IMR-90 (cell line): ENCODE data around the gene ATG9A. TPM values are rescaled to one million over a fixed set of nuclear protein-coding genes. Genes with fewer than 3 reads are reported as not detected.

ENCODE experiments used
- ATAC-seq: fragments of 200-7000 bp; cut with Tn5 transposase; 2 replicates; pipeline ENCODE4 v1.9.1; 2020; ENCODE audit warnings: low read depth, mild to moderate bottlenecking, moderate library complexity
- BruUV-seq: library from RNA; stranded (reverse); fragments of 400-500 nt; replicated peaks from 2 replicates; lab custom pipeline; 2021; lab: Mats Ljungman, UMichigan
- CTCF ChIA-PET: fragments of 300-600 bp; formaldehyde crosslinking; extraction: SDS; loops from one replicate; lab custom pipeline; 2021; ENCODE audit warnings: antibody characterized with exemption; lab: Yijun Ruan, JAX
- POLR2A ChIA-PET: fragments of 300-600 bp; sonication (Branson Sonifier 250); formaldehyde crosslinking; loops from one replicate; lab custom pipeline; 2022; ENCODE audit warnings: antibody characterized with exemption; ENCODE audit not compliant: unreplicated experiment; lab: Charles Lee
- DNase-seq: peaks from one replicate; pipeline ENCODE4 v3.0.0; 2013
- H2AFZ ChIP-seq: replicated peaks from 2 replicates; pipeline ENCODE3; 2013; ENCODE audit warnings: low read length, mild to moderate bottlenecking; ENCODE audit not compliant: poor library complexity
- H2AK5ac ChIP-seq: 2 replicates; pipeline ENCODE4 v1.6.1; 2013; ENCODE audit warnings: low read depth, low read length, inconsistent platforms
- H2AK9ac ChIP-seq: replicated peaks from 2 replicates; pipeline ENCODE3; 2013; ENCODE audit warnings: mild to moderate bottlenecking, low read depth, low read length, moderate library complexity; ENCODE audit not compliant: poor library complexity
- H2BK120ac ChIP-seq: 2 replicates; pipeline ENCODE4 v1.6.1; 2013; ENCODE audit warnings: low read depth, low read length, inconsistent platforms
- H2BK15ac ChIP-seq: 3 replicates; pipeline ENCODE4 v1.6.1; 2013; ENCODE audit warnings: low read depth, low read length, inconsistent platforms
- H2BK20ac ChIP-seq: 2 replicates; pipeline ENCODE4 v1.6.1; 2013; ENCODE audit warnings: low read depth, mild to moderate bottlenecking, inconsistent platforms, low read length, moderate library complexity
- H2BK5ac ChIP-seq: 2 replicates; pipeline ENCODE4 v1.6.1; 2013; ENCODE audit warnings: mild to moderate bottlenecking, low read depth, low read length, inconsistent platforms; ENCODE audit not compliant: poor library complexity, severe bottlenecking
- H3K14ac ChIP-seq: replicated peaks from 2 replicates; pipeline ENCODE4 v1.6.1; 2013; ENCODE audit warnings: low read depth, low read length, inconsistent platforms
- H3K18ac ChIP-seq: 2 replicates; pipeline ENCODE4 v1.6.1; 2013; ENCODE audit warnings: low read depth, low read length, control low read depth
- H3K23ac ChIP-seq: 2 replicates; pipeline ENCODE4 v1.6.1; 2013; ENCODE audit warnings: low read depth, low read length, inconsistent platforms
- H3K27ac ChIP-seq: 2 replicates; pipeline ENCODE4 v1.5.1; 2013; ENCODE audit warnings: mild to moderate bottlenecking, control low read depth, low read length; ENCODE audit not compliant: insufficient read depth
- H3K27me3 ChIP-seq: 2 replicates; pipeline ENCODE4 v1.6.1; 2013; ENCODE audit warnings: low read length; ENCODE audit not compliant: control insufficient read depth, insufficient read depth
- H3K36me3 ChIP-seq: 2 replicates; pipeline ENCODE4 v1.6.1; 2013; ENCODE audit warnings: low read length, mixed read lengths; ENCODE audit not compliant: control insufficient read depth, insufficient read depth
- H3K4ac ChIP-seq: 2 replicates; pipeline ENCODE4 v1.6.1; 2013; ENCODE audit warnings: low read depth, low read length, inconsistent platforms
- H3K4me1 ChIP-seq: 2 replicates; pipeline ENCODE4 v1.6.1; 2013; ENCODE audit warnings: low read length, mixed read lengths; ENCODE audit not compliant: control insufficient read depth, insufficient read depth
- H3K4me2 ChIP-seq: 2 replicates; pipeline ENCODE4 v1.6.1; 2013; ENCODE audit warnings: low read depth, mild to moderate bottlenecking, control low read depth, low read length, moderate library complexity
- H3K4me3 ChIP-seq: 2 replicates; pipeline ENCODE4 v1.5.1; 2013; ENCODE audit warnings: low read depth, mild to moderate bottlenecking, control low read depth, low read length, moderate library complexity; ENCODE audit not compliant: insufficient read depth
- H3K56ac ChIP-seq: 2 replicates; pipeline ENCODE4 v1.6.1; 2013; ENCODE audit warnings: low read length, inconsistent platforms; ENCODE audit not compliant: insufficient read depth; ENCODE audit errors: extremely low read depth
- H3K79me1 ChIP-seq, 2 experiments: 2 replicates each; pipeline ENCODE4 v1.6.1; 2013; ENCODE audit warnings: low read length in 2 of 2, inconsistent platforms in 1 of 2, low read depth in 1 of 2
- H3K9ac ChIP-seq: 2 replicates; pipeline ENCODE4 v1.6.1; 2013; ENCODE audit warnings: low read depth, low read length, control low read depth
- H3K9me1 ChIP-seq: 2 replicates; pipeline ENCODE4 v1.6.1; 2013; ENCODE audit warnings: low read length, inconsistent platforms; ENCODE audit not compliant: insufficient read depth
- H3K9me3 ChIP-seq: 2 replicates; pipeline ENCODE4 v1.6.1; 2013; ENCODE audit warnings: low read length; ENCODE audit not compliant: control insufficient read depth, insufficient read depth
- H4K20me1 ChIP-seq: 2 replicates; pipeline ENCODE4 v1.6.1; 2013; ENCODE audit warnings: low read length, inconsistent platforms; ENCODE audit not compliant: insufficient read depth
- H4K5ac ChIP-seq: 2 replicates; pipeline ENCODE4 v1.6.1; 2013; ENCODE audit warnings: mild to moderate bottlenecking, low read depth, low read length, control low read depth
- H4K8ac ChIP-seq, 2 experiments: 2 replicates each; pipeline ENCODE4 v1.6.1; 2013; ENCODE audit warnings: low read depth in 2 of 2, low read length in 2 of 2, control low read depth in 1 of 2, inconsistent platforms in 1 of 2
- H4K91ac ChIP-seq: 2 replicates; pipeline ENCODE4 v1.6.1; 2013; ENCODE audit warnings: low read depth, low read length, inconsistent platforms; ENCODE audit not compliant: insufficient read depth
- BHLHE40 ChIP-seq: fragments of 150-350 bp; IDR thresholded peaks from 2 replicates; pipeline ENCODE4 v1.6.1; 2016; ENCODE audit warnings: mild to moderate bottlenecking, low read depth, low read length
- FOS ChIP-seq: fragments of 150-350 bp; IDR thresholded peaks from 2 replicates; pipeline ENCODE4 v1.6.1; 2016; ENCODE audit warnings: low read depth, low read length
- MAFK ChIP-seq: IDR thresholded peaks from 2 replicates; pipeline ENCODE4 v1.6.1; 2012; ENCODE audit warnings: low read depth, low read length, improper control_type of control experiment
- MXI1 ChIP-seq: IDR thresholded peaks from 2 replicates; pipeline ENCODE4 v1.6.1; 2012; ENCODE audit warnings: low read depth, mild to moderate bottlenecking, low read length, moderate library complexity, borderline replicate concordance
- NFE2L2 ChIP-seq: fragments of 150-350 bp; IDR thresholded peaks from 2 replicates; pipeline ENCODE4 v1.6.1; 2016; ENCODE audit warnings: low read depth, mild to moderate bottlenecking, low read length
- POLR2A ChIP-seq: IDR thresholded peaks from 2 replicates; pipeline ENCODE4 v1.6.1; 2012; ENCODE audit warnings: mild to moderate bottlenecking, low read depth, low read length
- RAD21 ChIP-seq: IDR thresholded peaks from 2 replicates; pipeline ENCODE4 v1.6.1; 2012; ENCODE audit warnings: low read length, improper control_type of control experiment
- RFX5 ChIP-seq: IDR thresholded peaks from 2 replicates; pipeline ENCODE4 v1.8.0; 2012; ENCODE audit warnings: low read depth, mild to moderate bottlenecking, low read length, moderate library complexity
- WGBS, 2 experiments: methylation state at CpG; one replicate each; pipeline versions ENCODE4 v1.1.5 to v1.1.7; 2013; ENCODE audit warnings: missing lambda C conversion rate in 2 of 2; ENCODE audit not compliant: insufficient read length in 1 of 2; ENCODE audit errors: extremely low coverage in 2 of 2; 5-methylcytosine and 5-hydroxymethylcytosine counted together
- dilution Hi-C: fragments of 300-500 bp; cut with HindIII; formaldehyde crosslinking; loops from one replicate; pipeline ENCODE4 v1.14.3; 2018; ENCODE audit warnings: low sequenced_read_pairs; ENCODE audit not compliant: unreplicated experiment
- in situ Hi-C: fragments of 300-500 bp; cut with MboI; formaldehyde crosslinking; loops from 3 replicates; pipeline ENCODE4 v1.14.3; 2019; ENCODE audit warnings: low sequenced_read_pairs, inconsistent platforms, mixed read lengths
- intact Hi-C: fragments of 100-400 bp; cut with micrococcal nuclease; formaldehyde crosslinking; loops from 2 replicates; pipeline ENCODE4 v1.10.0; 2022
- polyA plus RNA-seq, 3 experiments: library from polyadenylated mRNA; depleted of rRNA; stranded (reverse); fragments of >200 nt; gene quantifications; 2 replicates each; pipeline ENCODE4 v1.2.3, GENCODE V29; 2012; ENCODE audit warnings: low replicate concordance in 1 of 3
- total RNA-seq: library from RNA; depleted of rRNA; stranded (reverse); fragments of >200 nt; gene quantifications from 2 replicates; pipeline ENCODE4 v1.2.3, GENCODE V29; 2012
- TF ChIP-seq, protein P1 (sequence below): fragments of 150-350 bp; IDR thresholded peaks from 2 replicates; pipeline ENCODE4 v1.6.1; 2016; ENCODE audit warnings: low read depth, mild to moderate bottlenecking, low read length, moderate library complexity, borderline replicate concordance

The ATG9A gene
- total and polyA plus RNA-seq, 2 of the 4 experiments (the other 2 are of a cell fraction): 35.1 to 58.3 TPM

DNA sequence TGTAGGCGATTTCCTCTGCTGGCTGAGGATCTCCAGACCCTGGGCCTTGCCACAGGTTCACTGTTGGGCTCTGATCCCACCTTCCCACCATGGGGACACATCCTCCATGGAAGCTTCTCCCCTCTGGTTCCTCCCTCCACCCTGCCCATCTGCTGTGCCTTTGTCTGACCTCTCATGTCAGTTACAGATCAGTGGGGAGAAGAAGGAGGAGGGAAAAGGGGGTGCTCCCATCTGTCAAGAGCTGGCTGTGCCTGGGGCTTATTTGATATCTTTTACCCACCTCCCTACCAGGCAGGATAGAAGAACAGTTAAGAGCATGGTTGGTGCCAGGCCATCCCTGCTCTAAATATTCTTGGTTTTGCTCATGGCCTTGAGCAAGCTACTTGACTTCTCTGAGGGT is 37.5 kb upstream of the ATG9A start:
- no peak overlapping the region for H2BK5ac ChIP-seq
- H3K4me1 ChIP-seq: no peaks in the 10 kb centered on the region
- intact Hi-C loops (no loop called here), dilution Hi-C loops (no loop called here), in situ Hi-C loops (no loop called here)
- CTCF ChIA-PET: interaction anchor here (1.1 kb wide), 1 partner anchor 12 kb away, joined by 3 read pairs; the partner anchor contains the start of gene DNAJB2
- H3K4me3 ChIP-seq: no peak overlapping the region
- H4K8ac ChIP-seq: no peak overlapping the region
- H3K27me3 ChIP-seq: peaks cover 29% of the 10 kb centered on the region
- TF ChIP-seq RFX5 (no peak), BHLHE40 (no peak), FOS (no peak), MAFK (no peak), NFE2L2 (no peak), RAD21 (no peak), POLR2A (no peak), MXI1 (no peak)
- TF ChIP-seq, protein P1, sequence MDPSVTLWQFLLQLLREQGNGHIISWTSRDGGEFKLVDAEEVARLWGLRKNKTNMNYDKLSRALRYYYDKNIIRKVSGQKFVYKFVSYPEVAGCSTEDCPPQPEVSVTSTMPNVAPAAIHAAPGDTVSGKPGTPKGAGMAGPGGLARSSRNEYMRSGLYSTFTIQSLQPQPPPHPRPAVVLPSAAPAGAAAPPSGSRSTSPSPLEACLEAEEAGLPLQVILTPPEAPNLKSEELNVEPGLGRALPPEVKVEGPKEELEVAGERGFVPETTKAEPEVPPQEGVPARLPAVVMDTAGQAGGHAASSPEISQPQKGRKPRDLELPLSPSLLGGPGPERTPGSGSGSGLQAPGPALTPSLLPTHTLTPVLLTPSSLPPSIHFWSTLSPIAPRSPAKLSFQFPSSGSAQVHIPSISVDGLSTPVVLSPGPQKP: no peak
- H3K79me1 ChIP-seq: no peaks in the 10 kb centered on the region
- no peak overlapping the region for H4K91ac ChIP-seq
- no peak overlapping the region for H2BK120ac ChIP-seq
- no peak overlapping the region for H2BK20ac ChIP-seq
- no peak overlapping the region for H2BK15ac ChIP-seq
- ATAC-seq (no peak), DNase-seq (no peak)
- no peak overlapping the region for H3K4me2 ChIP-seq
- H3K23ac ChIP-seq: no peak overlapping the region; the same call in 1 of the 2 replicates
- H4K5ac ChIP-seq: no peak overlapping the region
- POLR2A ChIA-PET: no interaction called here
- H3K27ac ChIP-seq: no peak overlapping the region
- H3K56ac ChIP-seq: no peak overlapping the region
- no peak overlapping the region for H2AFZ ChIP-seq
- H4K20me1 ChIP-seq: no peaks in the 10 kb centered on the region
- H3K36me3 ChIP-seq: no peaks in the 10 kb centered on the region
- no peak overlapping the region for H3K18ac ChIP-seq
- no peak overlapping the region for H3K14ac ChIP-seq
- H2AK9ac ChIP-seq: no peak overlapping the region
- no peak overlapping the region for H3K9ac ChIP-seq
- no peak overlapping the region for H2AK5ac ChIP-seq
- H3K4ac ChIP-seq: no peak overlapping the region
- no TSS peak for BruUV-seq
- no peaks in the 10 kb centered on the region for H3K9me1 ChIP-seq
- no peaks in the 10 kb centered on the region for H3K9me3 ChIP-seq
- no CpG with 5 or more reads among the region's 1 CpG for WGBS, 2 experiments
